HUES6 (cell line): Measurements from ENCODE around the gene OR8I2.
"Not testable (repeated sequence)": the region's sequence is repeated elsewhere in the genome, so short reads cannot be mapped to it uniquely, and the experiment has no call there.

ENCODE experiments used
- H3K27ac ChIP-seq: 2 replicates; pipeline ENCODE4 v1.7.0; 2013; ENCODE audit warnings: low read depth, mild to moderate bottlenecking, low read length, inconsistent platforms
- H3K27me3 ChIP-seq: 2 replicates; pipeline ENCODE4 v1.6.1; 2013; ENCODE audit warnings: low read length; ENCODE audit not compliant: control insufficient read depth, insufficient read depth
- H3K36me3 ChIP-seq: 2 replicates; pipeline ENCODE4 v1.6.1; 2013; ENCODE audit warnings: low read length; ENCODE audit not compliant: control insufficient read depth, insufficient read depth
- H3K4me1 ChIP-seq: 2 replicates; pipeline ENCODE4 v1.6.1; 2013; ENCODE audit warnings: low read length; ENCODE audit not compliant: control insufficient read depth, insufficient read depth
- H3K4me3 ChIP-seq: 2 replicates; pipeline ENCODE4 v1.5.1; 2013; ENCODE audit warnings: low read depth, low read length
- H3K9ac ChIP-seq: one replicate; pipeline ENCODE4 v1.6.1; 2013; ENCODE audit warnings: mild to moderate bottlenecking, low read length
- H3K9me3 ChIP-seq: 2 replicates; pipeline ENCODE4 v1.6.1; 2013; ENCODE audit warnings: low read depth, low read length; ENCODE audit not compliant: control insufficient read depth, insufficient read depth

The OR8I2 gene

DNA sequence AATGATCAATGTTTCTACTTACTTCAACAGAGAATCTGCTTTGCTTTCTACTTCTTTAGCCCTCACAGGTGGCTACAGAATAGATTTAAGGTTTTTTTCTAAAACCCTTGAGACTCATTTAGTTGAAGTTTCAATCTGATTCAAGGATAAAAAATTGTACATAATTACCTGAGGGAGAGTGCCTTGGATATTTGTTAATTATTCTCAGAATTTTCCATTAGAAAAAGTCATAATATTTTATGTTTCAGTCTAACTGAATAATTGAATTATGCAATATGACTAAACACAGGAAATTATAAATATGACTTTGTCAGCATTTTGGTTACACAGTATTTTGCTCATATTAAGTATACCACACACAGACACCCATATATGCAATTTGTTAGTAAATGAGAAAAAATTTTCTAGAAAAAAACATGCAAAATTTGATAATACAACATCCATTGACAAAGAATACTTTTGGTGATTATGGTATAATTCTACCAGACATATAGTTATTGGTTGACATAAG, 47.1 kb downstream of the OR8I2 start, which contains the start of gene OR8J3:
TSS of gene OR8J3 (minus strand) at position 51 of the 511 bp plus-strand sequence. CDS start 2,483 bp downstream, outside the sequence.
- Histone ChIP-seq H3K36me3 (no peaks in the 10 kb centered on the region), H3K27me3 (no peaks in the 10 kb centered on the region), H3K4me3 (no peak within 1 kb of the TSS), H3K4me1 (no peaks in the 10 kb centered on the region), H3K9me3 (peaks cover 8% of the 10 kb centered on the region; the same call in 1 of the 2 replicates), H3K9ac (no peak within 1 kb of the TSS), H3K27ac (no peak within 1 kb of the TSS)

DNA sequence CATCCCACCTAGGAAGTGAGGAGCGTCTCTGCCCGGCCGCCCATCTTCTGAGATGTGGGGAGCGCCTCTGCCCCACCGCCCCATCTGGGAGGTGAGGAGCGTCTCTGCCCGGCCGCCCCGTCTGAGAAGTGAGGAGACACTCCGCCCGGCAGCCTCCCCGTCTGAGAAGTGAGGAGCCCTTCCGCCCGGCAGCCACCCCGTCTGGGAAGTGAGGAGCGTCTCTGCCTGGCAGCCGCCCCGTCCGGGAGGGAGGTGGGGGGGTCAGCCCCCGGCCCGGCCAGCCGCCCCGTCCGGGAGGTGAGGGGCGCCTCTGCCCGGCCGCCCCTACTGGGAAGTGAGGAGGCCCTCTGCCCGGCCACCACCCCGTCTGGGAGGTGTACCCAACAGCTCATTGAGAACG, 50.6 kb downstream of the OR8I2 start:
- not testable (repeated sequence) for H3K27me3 ChIP-seq, H3K27ac ChIP-seq, H3K9ac ChIP-seq, H3K9me3 ChIP-seq, H3K4me3 ChIP-seq, H3K36me3 ChIP-seq, H3K4me1 ChIP-seq
